Stimulated activated CD4-positive, alpha-beta T cell treated with anti-CD3 and anti-CD28 coated beads, TNF-alpha, amount 100 ng/mL, for 1 hour (primary cell): ENCODE data around the gene SLC22A23.

Experiments
- DNase-seq, 3 donors: peaks; one replicate each; pipeline ENCODE4 v3.0.0-alpha.2; 2020; ENCODE audit warnings: low read depth in 3 of 3, low spot score in 1 of 3

SLC22A23 gene

GRCh38 chr6:3444276-3445088, 12.4 kb downstream of the SLC22A23 start:
- no peak for DNase-seq

- DNase-seq: no peak
Observed at GRCh38 chr6:3443221-3443515, 13.7 kb downstream of the SLC22A23 start.

- no peak for DNase-seq
Observed at GRCh38 chr6:3442431-3443220, 14.2 kb downstream of the SLC22A23 start.

GRCh38 chr6:3440911-3441310, 15.9 kb downstream of the SLC22A23 start:
- no peak for DNase-seq

GRCh38 chr6:3439961-3440360, 16.9 kb downstream of the SLC22A23 start:
- no peak for DNase-seq

GRCh38 chr6:3438190-3439167, 18.4 kb downstream of the SLC22A23 start:
- no peak for DNase-seq

- no peak for DNase-seq
Observed at GRCh38 chr6:3433005-3433404, 23.8 kb downstream of the SLC22A23 start.

GRCh38 chr6:3432416-3432815, 24.4 kb downstream of the SLC22A23 start:
- DNase-seq: no peak

- DNase-seq: no peak
Observed at GRCh38 chr6:3431994-3432393, 24.9 kb downstream of the SLC22A23 start.

GRCh38 chr6:3429211-3429610, 27.6 kb downstream of the SLC22A23 start:
- DNase-seq: no peak

GRCh38 chr6:3428700-3429099, 28.1 kb downstream of the SLC22A23 start:
- DNase-seq: no peak

- DNase-seq: no peak
Observed at GRCh38 chr6:3428247-3428646, 28.6 kb downstream of the SLC22A23 start.

- DNase-seq: no peak
Observed at GRCh38 chr6:3427687-3428085, 29.2 kb downstream of the SLC22A23 start.

- DNase-seq: no peak
Observed at GRCh38 chr6:3426927-3427686, 29.7 kb downstream of the SLC22A23 start.

- DNase-seq: no peak
Observed at GRCh38 chr6:3426091-3426926, 30.5 kb downstream of the SLC22A23 start.

GRCh38 chr6:3425574-3425973, 31.3 kb downstream of the SLC22A23 start:
- no peak for DNase-seq

GRCh38 chr6:3424185-3424927, 32.5 kb downstream of the SLC22A23 start:
- DNase-seq: no peak

GRCh38 chr6:3423439-3424184, 33.2 kb downstream of the SLC22A23 start:
- DNase-seq: no peak
